ENCODE data around the gene WDR53. TPM values are rescaled to one million over a fixed set of nuclear protein-coding genes. Genes with fewer than 3 reads are reported as not detected.

Gene WDR53
- polyA plus RNA-seq, 3 donors = 4.1 to 6.7 (median 5.3) TPM

DNA sequence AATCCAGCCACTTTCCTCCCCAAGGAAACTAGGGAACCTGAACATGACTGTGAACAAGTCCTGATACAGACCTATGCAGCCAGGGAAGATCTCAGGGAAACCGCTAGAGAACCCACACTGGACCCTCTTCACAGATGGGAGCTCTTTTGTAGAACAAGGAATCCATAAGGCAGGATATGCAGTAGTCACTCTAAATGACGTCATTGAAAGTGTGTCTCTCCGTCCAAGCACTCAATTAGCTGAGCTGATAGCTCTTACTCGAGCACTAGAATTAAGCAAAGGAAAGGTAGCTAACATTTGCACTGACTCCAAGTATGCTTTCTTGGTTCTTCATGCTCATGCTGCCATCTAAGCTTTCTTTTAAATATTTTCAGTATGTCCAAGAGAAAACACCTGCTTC lies 43.2 kb downstream of the WDR53 start:
- Histone ChIP-seq H3K9me3 (replicated peaks in 1 of 2; ENCODE audit: control insufficient read depth in 1 of 2, insufficient read depth in 1 of 2, low read length in 2 of 2) (peaks cover 22 to 27% of the 10 kb centered on the region in 2 donors), H3K4me2 (replicated peaks; ENCODE audit: extremely low read depth, low read length, poor library complexity, severe bottlenecking) (no peak overlapping the region), H3K4me1 (ENCODE audit: control insufficient read depth in 1 of 2, insufficient read depth in 2 of 2, low read length in 2 of 2) (peaks cover 8 to 10% of the 10 kb centered on the region in 2 donors), H4K20me1 (ENCODE audit: insufficient read depth, low read length) (no peaks in the 10 kb centered on the region), H3K27ac (ENCODE audit: low read depth in 1 of 2, low read length in 2 of 2) (no peak overlapping the region), H3K9ac (ENCODE audit: insufficient read depth, low read length, poor library complexity, severe bottlenecking) (no peak overlapping the region), H3K27me3 (ENCODE audit: control insufficient read depth in 2 of 2, insufficient read depth in 2 of 2, low read length in 2 of 2) (no peaks in the 10 kb centered on the region), H3K36me3 (replicated peaks in 1 of 2; ENCODE audit: control insufficient read depth in 1 of 2, insufficient read depth in 2 of 2, low read length in 2 of 2) (no peaks in the 10 kb centered on the region), H3K79me2 (ENCODE audit: insufficient read depth, low read length) (no peaks in the 10 kb centered on the region), H2AFZ (ENCODE audit: insufficient read depth, low read depth, low read length, poor library complexity, severe bottlenecking) (no peak overlapping the region), H3K4me3 (replicated peaks in 1 of 3; ENCODE audit: low read depth in 2 of 3, low read length in 3 of 3) (no peak overlapping the region)
- H3K4me3 Mint-ChIP-seq = no peak overlapping the region
- intact Hi-C loops (cut with micrococcal nuclease) = loop anchor here in 1 of 2 donors (5.0 kb wide), 1 partner anchor 167 kb away; no protein-coding TSS in a partner anchor
- WGBS (ENCODE audit: insufficient coverage) = 97% methylated on average over 4 of the region's 4 CpGs
- DNase-seq = no peak
- H3K9me3 Mint-ChIP-seq = peaks cover 14 to 31% (median 28%) of the 10 kb centered on the region in 7 donors
- no peak overlapping the region for H3K27ac Mint-ChIP-seq
- peaks cover 6% of the 10 kb centered on the region for H3K4me1 Mint-ChIP-seq
- TF ChIP-seq, protein P1, sequence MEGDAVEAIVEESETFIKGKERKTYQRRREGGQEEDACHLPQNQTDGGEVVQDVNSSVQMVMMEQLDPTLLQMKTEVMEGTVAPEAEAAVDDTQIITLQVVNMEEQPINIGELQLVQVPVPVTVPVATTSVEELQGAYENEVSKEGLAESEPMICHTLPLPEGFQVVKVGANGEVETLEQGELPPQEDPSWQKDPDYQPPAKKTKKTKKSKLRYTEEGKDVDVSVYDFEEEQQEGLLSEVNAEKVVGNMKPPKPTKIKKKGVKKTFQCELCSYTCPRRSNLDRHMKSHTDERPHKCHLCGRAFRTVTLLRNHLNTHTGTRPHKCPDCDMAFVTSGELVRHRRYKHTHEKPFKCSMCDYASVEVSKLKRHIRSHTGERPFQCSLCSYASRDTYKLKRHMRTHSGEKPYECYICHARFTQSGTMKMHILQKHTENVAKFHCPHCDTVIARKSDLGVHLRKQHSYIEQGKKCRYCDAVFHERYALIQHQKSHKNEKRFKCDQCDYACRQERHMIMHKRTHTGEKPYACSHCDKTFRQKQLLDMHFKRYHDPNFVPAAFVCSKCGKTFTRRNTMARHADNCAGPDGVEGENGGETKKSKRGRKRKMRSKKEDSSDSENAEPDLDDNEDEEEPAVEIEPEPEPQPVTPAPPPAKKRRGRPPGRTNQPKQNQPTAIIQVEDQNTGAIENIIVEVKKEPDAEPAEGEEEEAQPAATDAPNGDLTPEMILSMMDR (IDR thresholded peaks at IDR 0.05) = no peak
- no peaks in the 10 kb centered on the region for H3K36me3 Mint-ChIP-seq
- H3K27me3 Mint-ChIP-seq (ENCODE audit: low read depth in 3 of 3) = peaks cover 0 to 13% (median 2%) of the 10 kb centered on the region in 3 donors

GRCh38 chr3:196524527-196524926 lies 43.8 kb downstream of the WDR53 start:
- H3K36me3 ChIP-seq (replicated peaks in 1 of 2; ENCODE audit: control insufficient read depth in 1 of 2, insufficient read depth in 2 of 2, low read length in 2 of 2) = no peaks in the 10 kb centered on the region
- H3K4me1 Mint-ChIP-seq = peaks cover 6% of the 10 kb centered on the region
- no peak overlapping the region for H3K4me3 ChIP-seq (replicated peaks in 1 of 3; ENCODE audit: low read depth in 2 of 3, low read length in 3 of 3)
- peaks cover 20 to 37% (median 34%) of the 10 kb centered on the region in 7 donors for H3K9me3 Mint-ChIP-seq
- H3K27ac Mint-ChIP-seq = no peak overlapping the region
- H3K4me3 Mint-ChIP-seq = no peak overlapping the region
- WGBS (ENCODE audit: insufficient coverage) = 85% methylated on average over 2 of the region's 5 CpGs
- H3K4me2 ChIP-seq (replicated peaks; ENCODE audit: extremely low read depth, low read length, poor library complexity, severe bottlenecking) = no peak overlapping the region
- TF ChIP-seq, protein P1 (IDR thresholded peaks at IDR 0.05) = no peak
- no peak overlapping the region for H3K27ac ChIP-seq (ENCODE audit: low read depth in 1 of 2, low read length in 2 of 2)
- H3K27me3 ChIP-seq (ENCODE audit: control insufficient read depth in 2 of 2, insufficient read depth in 2 of 2, low read length in 2 of 2) = no peaks in the 10 kb centered on the region
- no peak overlapping the region for H2AFZ ChIP-seq (ENCODE audit: insufficient read depth, low read depth, low read length, poor library complexity, severe bottlenecking)
- no peak for DNase-seq
- intact Hi-C loops (cut with micrococcal nuclease) = no loop called here
- H3K4me1 ChIP-seq (ENCODE audit: control insufficient read depth in 1 of 2, insufficient read depth in 2 of 2, low read length in 2 of 2) = peaks cover 8 to 10% of the 10 kb centered on the region in 2 donors
- H4K20me1 ChIP-seq (ENCODE audit: insufficient read depth, low read length) = no peaks in the 10 kb centered on the region
- H3K27me3 Mint-ChIP-seq (ENCODE audit: low read depth in 3 of 3) = peaks cover 0 to 13% (median 2%) of the 10 kb centered on the region in 3 donors
- H3K36me3 Mint-ChIP-seq = no peaks in the 10 kb centered on the region
- no peaks in the 10 kb centered on the region for H3K79me2 ChIP-seq (ENCODE audit: insufficient read depth, low read length)
- H3K9ac ChIP-seq (ENCODE audit: insufficient read depth, low read length, poor library complexity, severe bottlenecking) = no peak overlapping the region
- H3K9me3 ChIP-seq (replicated peaks in 1 of 2; ENCODE audit: control insufficient read depth in 1 of 2, insufficient read depth in 1 of 2, low read length in 2 of 2) = peaks cover 28 to 33% of the 10 kb centered on the region in 2 donors

All from CD14-positive monocyte (primary cell).